ENCODE results near the gene SH3RF3.

The SH3RF3 gene

GRCh38 chr2:109383505-109384307, 254.7 kb downstream of the SH3RF3 start:
- no peak overlapping the region for H2AFZ ChIP-seq
- TF ChIP-seq CTCF (IDR thresholded peaks at IDR 0.05): no peak
- H3K9ac ChIP-seq: no peak overlapping the region
- no peak overlapping the region for H3K4me2 ChIP-seq (ENCODE audit: low read length)
- H3K9me3 ChIP-seq (ENCODE audit: control insufficient read depth, low read length): no peaks in the 10 kb centered on the region
- no peak overlapping the region for H3K4me3 ChIP-seq (ENCODE audit: low read depth, low read length)
- peaks cover 17% of the 10 kb centered on the region for H3K4me1 ChIP-seq
- H3K27ac ChIP-seq: no peak overlapping the region
- H3K27me3 ChIP-seq (ENCODE audit: control insufficient read depth, insufficient read depth, low read length): no peaks in the 10 kb centered on the region
- H3K36me3 ChIP-seq (ENCODE audit: control insufficient read depth, insufficient read depth, low read length): no peaks in the 10 kb centered on the region
- no peaks in the 10 kb centered on the region for H3K79me2 ChIP-seq

GRCh38 chr2:109384308-109385271, 255.6 kb downstream of the SH3RF3 start:
- no peaks in the 10 kb centered on the region for H3K27me3 ChIP-seq (ENCODE audit: control insufficient read depth, insufficient read depth, low read length)
- H3K4me3 ChIP-seq (ENCODE audit: low read depth, low read length): no peak overlapping the region
- H3K27ac ChIP-seq: no peak overlapping the region
- no peaks in the 10 kb centered on the region for H3K79me2 ChIP-seq
- no peak overlapping the region for H3K4me2 ChIP-seq (ENCODE audit: low read length)
- H3K36me3 ChIP-seq (ENCODE audit: control insufficient read depth, insufficient read depth, low read length): no peaks in the 10 kb centered on the region
- H2AFZ ChIP-seq: no peak overlapping the region
- no peak overlapping the region for H3K9ac ChIP-seq
- no peaks in the 10 kb centered on the region for H3K9me3 ChIP-seq (ENCODE audit: control insufficient read depth, low read length)
- no peak for TF ChIP-seq CTCF (IDR thresholded peaks at IDR 0.05)
- H3K4me1 ChIP-seq: peaks cover 8% of the 10 kb centered on the region

GRCh38 chr2:109385506-109385905, 256.5 kb downstream of the SH3RF3 start:
- H3K4me1 ChIP-seq: peaks cover 8% of the 10 kb centered on the region
- H2AFZ ChIP-seq: no peak overlapping the region
- no peaks in the 10 kb centered on the region for H3K36me3 ChIP-seq (ENCODE audit: control insufficient read depth, insufficient read depth, low read length)
- no peak overlapping the region for H3K4me2 ChIP-seq (ENCODE audit: low read length)
- no peak overlapping the region for H3K27ac ChIP-seq
- no peak for TF ChIP-seq CTCF (IDR thresholded peaks at IDR 0.05)
- H3K27me3 ChIP-seq (ENCODE audit: control insufficient read depth, insufficient read depth, low read length): no peaks in the 10 kb centered on the region
- no peaks in the 10 kb centered on the region for H3K79me2 ChIP-seq
- H3K9me3 ChIP-seq (ENCODE audit: control insufficient read depth, low read length): no peaks in the 10 kb centered on the region
- H3K4me3 ChIP-seq (ENCODE audit: low read depth, low read length): no peak overlapping the region
- H3K9ac ChIP-seq: no peak overlapping the region

- Histone ChIP-seq H3K9me3 (ENCODE audit: control insufficient read depth, low read length) (no peaks in the 10 kb centered on the region), H3K4me3 (ENCODE audit: low read depth, low read length) (no peak overlapping the region), H3K79me2 (no peaks in the 10 kb centered on the region), H3K27me3 (ENCODE audit: control insufficient read depth, insufficient read depth, low read length) (no peaks in the 10 kb centered on the region), H3K4me2 (ENCODE audit: low read length) (no peak overlapping the region), H3K9ac (no peak overlapping the region), H2AFZ (no peak overlapping the region), H3K27ac (no peak overlapping the region), H3K4me1 (peaks cover 8% of the 10 kb centered on the region), H3K36me3 (ENCODE audit: control insufficient read depth, insufficient read depth, low read length) (no peaks in the 10 kb centered on the region)
- TF ChIP-seq CTCF (IDR thresholded peaks at IDR 0.05): no peak
Observed at GRCh38 chr2:109386004-109386695, 257.1 kb downstream of the SH3RF3 start.
